Vagina (tissue), 2 donors: ENCODE measurements around the gene NUP205.

Source experiments
- CTCF ChIP-seq, 3 experiments: fragments of 450-650 bp in 2 of 3; fragments of 200-600 bp in 1 of 3; sonication (generic) in 1 of 3; IDR thresholded peaks; one replicate each; pipeline ENCODE4 v1.5.1; 2017 to 2019; ENCODE audit warnings: antibody characterized with exemption in 3 of 3, mild to moderate bottlenecking in 2 of 3, moderate library complexity in 2 of 3
- POLR2A ChIP-seq, 2 donors: fragments of 450-650 bp; IDR thresholded peaks; one replicate each; pipeline ENCODE4 v1.6.1; 2017; ENCODE audit warnings: antibody characterized with exemption in 2 of 2, mild to moderate bottlenecking in 2 of 2, moderate library complexity in 2 of 2
- POLR2AphosphoS5 ChIP-seq, 2 donors: sonication (generic); formaldehyde crosslinking; IDR thresholded peaks; one replicate each; pipeline ENCODE4 v1.9.0; 2017; ENCODE audit warnings: antibody characterized with exemption in 2 of 2, mild to moderate bottlenecking in 2 of 2, low read depth in 1 of 2; ENCODE audit not compliant: insufficient read depth in 1 of 2

- TF ChIP-seq CTCF (IDR thresholded peaks at IDR 0.05): peak in 2 of 3 experiments; percentile 13 to 35
- TF ChIP-seq POLR2A (IDR thresholded peaks at IDR 0.05): no peak
- TF ChIP-seq POLR2AphosphoS5 (IDR thresholded peaks at IDR 0.05; ENCODE audit: insufficient read depth in 1 of 2, low read depth in 1 of 2): peak; percentile 75 to 80
Observed at GRCh38 chr7:135557455-135558336, at the start of gene NUP205.
